ENCODE data around the gene FRMD4A. TPM values are rescaled to one million over a fixed set of nuclear protein-coding genes. Genes with fewer than 3 reads are reported as not detected.

Gene FRMD4A
- total RNA-seq, 1 experiment from 2014 or later = 1.1 TPM

DNA sequence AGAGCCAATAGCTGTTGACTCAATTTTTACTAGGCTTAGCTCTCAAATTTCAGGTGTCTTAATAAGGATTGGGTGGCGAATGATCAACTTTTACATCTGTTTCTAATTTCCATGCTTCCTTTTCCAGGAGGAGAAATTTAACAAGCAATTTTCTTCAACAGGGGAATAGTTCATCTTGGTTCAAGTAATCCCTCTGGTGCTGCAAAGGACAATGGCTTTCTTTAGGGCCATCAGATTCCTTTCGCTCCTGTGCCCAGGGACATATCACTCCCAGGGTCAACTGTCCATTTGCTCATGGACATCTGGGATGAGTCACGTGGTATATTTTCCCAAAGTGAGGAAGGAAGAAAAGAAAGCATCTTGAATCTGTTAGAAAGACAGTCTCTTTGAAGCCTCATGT, 313.3 kb downstream of the FRMD4A start:
- no peak for DNase-seq (ENCODE audit: low spot score)

DNA sequence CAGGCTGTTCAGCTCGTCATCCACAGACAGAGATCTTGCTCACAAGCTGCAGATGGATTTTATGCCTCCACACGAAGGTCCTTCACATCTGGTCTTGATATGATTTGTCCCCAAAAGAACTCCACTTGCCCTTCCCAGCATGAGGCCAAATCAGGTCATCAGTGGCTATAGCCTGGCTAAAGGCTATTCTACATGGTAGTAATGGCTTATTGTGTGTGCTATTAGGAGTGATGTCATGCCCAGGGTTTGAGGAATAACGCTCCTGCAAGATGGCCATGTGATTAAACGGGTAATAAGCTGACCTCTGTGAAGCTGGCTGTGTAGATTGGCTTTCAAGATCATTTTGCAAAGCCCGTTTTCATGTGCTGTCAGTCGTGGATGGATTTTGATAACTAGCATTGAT, 313.8 kb downstream of the FRMD4A start:
- no peak for DNase-seq (ENCODE audit: low spot score)

DNA sequence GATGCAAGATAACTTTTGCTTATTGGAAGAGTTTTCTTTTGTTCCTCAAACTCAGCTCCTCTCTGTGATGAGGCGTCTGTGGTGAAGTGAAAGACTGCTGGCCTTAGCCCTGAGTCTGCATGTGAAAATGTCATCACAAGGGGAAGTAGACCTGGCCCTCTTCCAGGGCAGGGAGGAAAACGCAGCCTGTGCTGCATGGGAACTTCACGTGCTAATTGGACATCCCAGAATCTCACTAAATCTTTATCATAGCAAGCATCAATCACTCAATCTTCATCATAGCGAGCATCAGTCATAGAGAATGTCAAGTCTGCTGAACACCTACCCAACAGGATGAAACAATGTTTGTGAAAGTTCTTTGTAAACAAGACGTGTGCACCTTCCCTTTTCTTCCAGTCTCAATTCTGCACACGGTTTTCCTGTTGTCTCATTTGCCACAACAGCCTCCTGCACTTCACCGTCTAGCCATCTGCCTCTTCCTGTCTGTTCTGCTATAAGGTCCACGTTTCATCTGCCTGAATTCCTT, 314.6 kb downstream of the FRMD4A start:
- no peak for DNase-seq (ENCODE audit: low spot score)

DNA sequence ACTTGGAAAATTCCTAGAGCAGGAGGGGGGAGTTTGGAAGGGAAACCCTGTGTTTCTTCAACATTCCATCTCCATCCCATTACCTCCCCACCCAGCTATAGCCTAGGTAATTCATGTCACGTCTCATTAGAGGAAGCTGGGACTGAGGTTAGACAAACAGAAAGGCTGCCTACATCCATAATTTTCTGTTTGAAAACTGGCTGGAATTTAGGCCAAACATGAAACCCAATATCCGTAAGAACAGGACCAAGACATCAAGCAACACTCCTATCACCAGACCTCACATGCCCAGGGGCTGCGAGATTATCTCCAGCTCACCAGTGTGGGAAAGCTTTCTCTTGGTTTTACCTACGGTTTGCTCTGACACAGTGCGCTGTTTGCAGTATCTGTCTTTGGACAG, 316.3 kb downstream of the FRMD4A start:
- no peak for DNase-seq (ENCODE audit: low spot score)

DNA sequence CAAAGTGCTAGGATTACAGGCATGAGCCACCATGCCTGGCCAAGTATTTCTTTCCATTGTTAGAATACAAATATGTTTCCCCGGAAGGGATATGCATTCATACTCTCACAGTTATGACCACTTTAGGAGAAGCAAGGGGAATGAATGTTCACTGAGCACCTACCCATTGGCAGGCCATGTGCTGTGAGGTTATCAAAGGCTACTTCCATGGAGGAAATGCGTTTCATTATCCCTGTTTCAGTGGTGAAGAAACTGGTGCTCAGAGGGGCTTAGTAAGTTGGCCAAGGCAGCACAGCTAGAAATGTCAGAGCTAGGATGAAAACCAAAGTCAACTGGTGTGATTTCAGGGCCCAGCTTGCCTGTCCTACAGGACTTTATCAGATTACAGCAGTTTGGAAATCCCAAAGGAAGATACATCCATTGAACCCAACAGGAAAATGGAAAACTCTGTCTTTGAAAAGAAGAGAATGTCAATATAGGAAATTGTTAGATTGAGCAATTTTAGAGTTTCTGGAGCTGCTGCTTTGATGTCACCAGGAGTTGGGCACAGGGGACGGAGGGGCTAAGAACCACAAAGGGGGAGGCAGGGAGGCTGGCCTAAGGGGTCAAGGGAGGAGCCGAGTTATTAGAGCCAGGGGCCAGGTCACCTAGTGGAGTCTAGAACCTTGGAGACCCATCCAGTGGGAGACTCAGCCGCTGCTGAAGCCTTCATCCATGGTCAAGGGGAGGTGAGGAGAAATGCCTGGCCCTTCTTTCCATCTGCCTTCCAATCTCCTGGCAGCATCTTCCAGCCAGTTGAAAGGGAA, 319.8 kb downstream of the FRMD4A start:
- no peak for DNase-seq (ENCODE audit: low spot score)

DNA sequence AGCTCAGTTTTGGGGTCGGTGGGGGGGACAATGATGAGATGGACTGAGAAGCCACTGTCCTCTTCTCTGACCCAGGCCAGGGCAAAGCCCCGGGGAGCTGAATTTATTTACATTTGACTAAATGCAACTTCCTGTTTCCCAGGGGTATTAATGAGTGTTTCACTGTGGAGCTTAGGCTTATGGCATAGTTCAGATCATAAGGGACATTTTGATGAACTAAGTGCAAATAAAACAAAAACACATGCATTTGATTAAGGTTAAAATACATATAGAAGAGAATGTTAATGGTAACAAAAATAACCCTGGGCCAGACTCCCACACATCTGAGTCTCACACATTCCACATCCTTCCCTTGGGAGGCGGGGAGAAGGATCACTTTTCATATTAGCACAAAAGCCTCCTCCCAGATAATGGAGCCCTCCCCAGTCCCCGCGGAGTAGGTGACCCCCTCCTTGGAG, 320.6 kb downstream of the FRMD4A start:
- peak; percentile 21 for DNase-seq (ENCODE audit: low spot score)

DNA sequence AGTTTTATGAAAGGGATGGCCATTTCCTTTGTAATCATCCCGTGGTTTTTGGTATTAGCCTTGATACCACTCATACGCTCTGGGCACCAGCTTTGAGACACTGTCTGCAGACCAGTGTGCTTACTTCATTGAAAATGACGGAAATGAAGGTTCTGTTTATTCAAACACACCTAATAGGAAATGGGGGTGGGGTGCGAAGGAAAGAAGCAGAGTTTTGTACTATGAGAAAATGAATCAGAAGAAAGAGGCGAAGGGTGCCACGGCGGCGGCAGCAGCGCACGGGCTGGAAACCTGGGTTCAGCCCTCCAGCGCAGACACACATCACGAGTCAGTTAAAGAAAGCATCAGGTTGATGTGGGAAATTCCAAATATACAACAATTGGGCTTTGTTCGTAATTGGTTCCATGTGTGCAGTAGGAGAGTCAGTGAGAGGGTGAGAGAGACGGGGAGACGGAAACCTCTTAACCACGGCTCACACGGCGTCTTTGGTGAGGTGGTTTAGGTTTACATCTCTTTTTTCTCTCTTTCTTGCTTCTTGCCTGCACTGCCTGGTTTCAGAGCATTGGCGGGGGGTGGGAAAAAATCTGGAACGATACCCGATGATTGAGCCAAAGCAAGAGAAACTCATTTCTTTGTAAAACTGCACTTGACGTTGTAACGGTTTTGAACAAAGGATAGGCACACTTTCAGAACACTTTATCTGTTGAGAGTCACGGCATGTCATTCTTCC, 321.2 kb downstream of the FRMD4A start:
- DNase-seq (ENCODE audit: low spot score) = peak; percentile 58

DNA sequence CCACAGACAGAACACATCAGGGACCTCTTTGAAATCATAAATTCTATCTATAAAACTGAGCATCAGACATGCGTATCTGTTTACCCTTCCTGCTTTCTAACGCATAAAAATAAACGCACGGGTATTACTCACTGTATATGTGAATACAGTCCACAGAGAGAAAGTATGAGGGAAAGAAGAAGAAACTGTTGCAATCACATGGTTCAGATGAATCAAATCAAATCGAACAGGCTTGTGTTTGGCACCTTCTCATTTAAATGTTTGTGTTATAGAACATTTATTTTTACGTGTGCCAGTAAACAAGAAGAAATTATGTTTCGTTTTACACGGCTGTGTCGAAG, 322.0 kb downstream of the FRMD4A start:
- no peak for DNase-seq (ENCODE audit: low spot score)

DNA sequence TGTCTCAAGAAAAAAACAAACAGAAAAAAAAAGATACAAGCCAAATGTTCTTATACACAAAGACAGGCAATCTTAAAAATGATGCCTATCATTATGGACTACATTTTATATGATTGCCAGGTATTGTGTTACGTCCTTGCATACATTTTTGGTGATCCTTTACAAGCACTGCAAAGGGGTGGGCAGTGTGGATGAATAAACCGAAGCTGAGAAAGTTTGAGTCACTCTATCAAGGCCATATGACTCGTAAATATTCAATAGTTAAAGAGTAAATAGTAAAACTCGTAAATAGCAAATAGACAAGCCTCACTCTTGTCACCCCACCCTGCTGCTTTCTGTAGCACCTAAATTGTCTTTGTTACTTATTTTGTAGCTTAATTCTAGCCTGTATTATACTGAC, 326.2 kb downstream of the FRMD4A start:
- no peak for DNase-seq (ENCODE audit: low spot score)

DNA sequence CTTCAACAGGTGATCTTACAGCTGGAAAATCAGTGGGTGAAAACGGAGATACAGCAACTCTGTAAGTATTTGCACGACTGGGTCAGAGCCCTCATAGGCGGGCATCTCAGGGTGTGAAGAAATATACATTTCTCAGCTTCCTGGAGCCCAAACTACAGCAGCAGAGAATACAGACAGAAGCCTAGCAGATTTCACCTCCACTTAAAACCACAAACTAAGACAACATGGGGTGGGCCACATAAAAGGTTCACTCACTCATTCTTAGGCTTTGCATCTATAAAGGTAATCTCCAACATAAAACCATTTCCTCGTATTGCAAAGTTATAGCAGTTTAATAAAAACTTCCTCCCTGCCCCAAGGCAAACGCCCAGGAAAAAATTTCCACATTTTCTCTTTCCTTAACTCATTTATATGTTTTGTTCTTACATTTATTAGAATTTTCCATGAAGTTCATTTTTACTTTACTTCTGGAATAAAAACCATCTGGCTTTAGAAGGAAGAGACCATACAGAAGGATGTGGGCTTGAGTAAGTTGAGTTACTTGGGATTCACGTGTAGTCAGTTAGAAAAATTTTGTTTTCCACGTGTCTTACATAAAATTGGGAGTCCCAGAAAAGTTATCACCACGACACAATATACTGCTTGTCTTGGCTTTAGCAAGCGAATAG, 327.1 kb downstream of the FRMD4A start:
- DNase-seq (ENCODE audit: low spot score) = no peak

DNA sequence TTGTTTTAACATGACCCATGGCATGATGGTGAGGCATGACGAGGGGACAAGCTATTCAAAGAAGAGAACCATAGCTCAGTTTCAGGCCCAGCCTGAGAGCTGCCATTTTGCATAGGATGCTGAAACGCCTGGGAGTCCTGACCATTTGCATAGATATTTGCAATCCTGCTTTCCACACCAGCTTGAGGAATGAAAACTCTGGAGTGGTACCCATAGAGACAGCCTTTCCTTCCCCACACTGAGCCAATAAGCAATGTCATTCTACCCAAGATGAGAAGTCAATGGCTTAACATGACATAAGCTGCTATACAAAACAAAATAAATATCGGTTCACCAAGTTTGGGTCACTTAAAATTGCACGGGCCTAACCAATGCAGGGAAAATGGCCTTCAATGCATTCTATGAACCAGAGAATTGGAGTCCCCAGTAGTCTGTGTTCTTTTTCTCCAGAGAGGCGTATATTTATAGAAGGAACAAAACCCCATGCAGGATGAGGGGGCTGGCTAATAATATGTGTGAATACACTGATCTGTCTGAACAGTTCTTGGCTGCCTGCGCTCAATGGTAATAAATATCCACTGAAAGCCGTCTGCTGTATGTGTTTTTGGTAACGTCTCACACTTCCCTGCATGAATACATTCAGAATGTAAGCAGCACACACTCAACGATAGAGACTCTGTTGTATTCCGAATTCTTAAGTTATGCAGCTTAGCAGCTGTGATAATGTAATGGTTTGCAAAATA, 329.3 kb downstream of the FRMD4A start:
- DNase-seq (ENCODE audit: low spot score) = no peak

DNA sequence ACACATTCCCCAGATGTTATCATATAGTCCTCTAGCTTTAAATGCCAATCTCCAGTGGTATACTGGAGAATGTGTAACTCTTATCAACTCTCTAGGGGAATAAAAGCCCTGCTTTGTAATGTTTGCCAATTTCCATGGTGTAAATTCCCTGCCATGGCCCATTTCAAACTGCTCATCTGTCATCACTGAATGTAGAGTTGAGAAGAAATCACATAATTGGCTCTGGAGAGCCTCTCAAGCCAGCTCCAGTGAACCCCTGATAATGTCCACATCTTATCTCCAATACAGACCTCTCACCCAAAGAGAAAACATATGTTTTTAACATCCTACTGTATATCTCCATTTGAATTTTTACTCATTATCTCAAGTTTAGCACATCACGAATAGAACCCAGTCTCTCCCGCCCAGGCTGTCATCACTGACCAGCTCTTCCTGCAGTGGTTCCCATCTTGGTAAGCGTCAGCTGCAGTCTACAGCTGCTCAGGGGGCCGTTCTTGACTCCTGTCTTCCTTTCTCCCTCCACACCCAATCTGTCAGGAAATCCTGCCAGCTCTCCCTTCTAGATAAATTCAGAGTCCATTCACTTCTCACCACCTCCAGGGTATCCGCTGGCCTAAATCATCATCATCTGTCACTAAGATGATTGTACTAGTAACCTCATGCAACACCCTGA, 332.4 kb downstream of the FRMD4A start:
- no peak for DNase-seq (ENCODE audit: low spot score)

DNA sequence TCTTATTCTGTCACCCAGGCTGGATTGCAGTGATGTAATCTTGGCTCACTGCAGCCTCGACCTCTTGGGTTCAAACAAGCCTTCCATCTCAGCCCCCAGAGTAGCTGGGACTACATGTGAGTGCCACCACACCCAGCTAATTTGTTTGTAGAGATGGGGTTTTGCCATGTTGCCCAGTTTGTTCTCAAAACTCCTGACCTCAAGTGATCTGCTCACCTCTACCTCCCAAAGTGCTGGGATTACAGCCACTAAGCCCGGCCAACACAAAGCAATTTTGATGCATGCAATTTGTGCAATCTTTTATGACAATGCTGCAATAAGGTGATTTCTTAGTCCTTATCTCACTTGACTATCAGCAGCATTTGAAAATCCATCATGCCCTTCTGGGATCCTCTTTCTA, 333.1 kb downstream of the FRMD4A start:
- no peak for DNase-seq (ENCODE audit: low spot score)

DNA sequence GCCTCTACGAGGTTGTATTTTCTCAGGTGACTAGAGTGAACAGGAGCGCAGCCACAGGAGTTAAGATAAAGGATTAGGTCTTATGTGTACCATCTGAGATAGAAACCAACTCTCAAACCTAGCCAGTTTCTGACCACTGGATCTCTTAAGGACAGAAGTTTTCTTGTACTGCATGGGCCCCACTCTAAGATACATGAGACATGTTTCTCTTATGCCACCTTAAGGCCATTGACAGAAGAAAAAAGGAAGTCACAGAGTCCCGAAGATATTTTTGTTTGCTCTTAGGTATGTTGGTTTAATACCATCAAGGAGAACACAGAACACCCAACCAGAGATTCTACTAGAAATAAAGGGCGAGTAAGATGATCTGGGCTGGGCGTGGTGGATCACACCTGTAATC, 335.8 kb downstream of the FRMD4A start:
- DNase-seq (ENCODE audit: low spot score) = no peak

DNA sequence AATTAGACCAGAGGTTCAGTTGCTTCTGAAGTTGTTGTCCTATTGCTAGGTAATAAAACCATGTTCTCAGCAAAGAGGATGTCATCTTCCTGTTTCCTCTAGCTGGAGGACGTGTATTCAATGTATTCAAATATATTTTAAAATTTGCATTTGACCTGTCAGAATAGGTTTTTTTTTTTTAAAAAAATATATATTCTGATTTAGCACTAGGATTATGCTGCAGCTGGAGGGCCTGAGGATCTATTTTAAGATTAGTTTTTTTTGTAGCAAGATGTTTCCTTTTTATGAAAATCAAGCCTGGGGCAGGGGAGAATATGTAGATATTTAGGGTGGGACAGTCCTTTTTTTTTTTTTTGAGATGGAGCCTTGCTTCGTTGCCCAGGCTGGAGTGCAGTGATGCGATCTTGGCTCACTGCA, 337.0 kb downstream of the FRMD4A start:
- DNase-seq (ENCODE audit: low spot score) = no peak

DNA sequence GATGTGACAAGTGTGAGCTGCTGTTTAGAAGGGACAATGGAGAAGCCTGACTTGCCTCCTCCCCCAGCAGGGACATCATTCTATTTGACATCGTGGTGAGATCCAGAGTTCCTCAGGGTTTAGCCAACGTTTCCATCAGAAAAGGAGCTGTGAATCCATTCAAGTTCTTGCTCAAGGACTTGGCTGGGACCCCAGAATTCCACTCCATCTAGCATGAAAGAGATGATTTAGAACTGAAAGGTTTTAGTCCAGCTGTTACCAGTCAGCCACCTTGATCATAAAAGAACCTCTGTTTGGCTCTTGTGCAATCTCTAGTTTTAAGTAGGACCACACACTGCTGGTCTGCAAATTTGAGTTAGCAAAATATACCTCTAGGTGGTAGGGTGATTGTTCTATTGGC, 337.6 kb downstream of the FRMD4A start:
- peak; percentile 31 for DNase-seq (ENCODE audit: low spot score)

DNA sequence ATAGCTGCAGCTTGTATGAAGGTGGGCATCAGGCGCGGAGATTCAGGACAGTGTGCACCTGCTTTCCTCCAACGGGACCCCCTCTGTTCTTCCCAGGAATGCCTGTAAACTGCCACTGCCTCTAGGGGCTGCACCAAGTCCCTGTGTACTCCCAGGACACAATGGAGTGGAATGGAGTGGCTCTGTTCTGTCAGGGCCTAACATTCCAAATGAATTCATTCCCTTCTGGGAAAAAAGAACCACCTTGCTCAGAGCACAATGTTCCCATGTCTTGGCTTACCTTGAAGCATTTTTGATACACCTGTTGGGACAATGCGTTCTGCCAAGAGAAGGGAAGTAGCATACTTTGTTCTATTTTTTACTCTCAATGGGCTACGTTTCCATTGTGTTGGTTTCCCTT, 339.4 kb downstream of the FRMD4A start:
- DNase-seq (ENCODE audit: low spot score) = no peak

DNA sequence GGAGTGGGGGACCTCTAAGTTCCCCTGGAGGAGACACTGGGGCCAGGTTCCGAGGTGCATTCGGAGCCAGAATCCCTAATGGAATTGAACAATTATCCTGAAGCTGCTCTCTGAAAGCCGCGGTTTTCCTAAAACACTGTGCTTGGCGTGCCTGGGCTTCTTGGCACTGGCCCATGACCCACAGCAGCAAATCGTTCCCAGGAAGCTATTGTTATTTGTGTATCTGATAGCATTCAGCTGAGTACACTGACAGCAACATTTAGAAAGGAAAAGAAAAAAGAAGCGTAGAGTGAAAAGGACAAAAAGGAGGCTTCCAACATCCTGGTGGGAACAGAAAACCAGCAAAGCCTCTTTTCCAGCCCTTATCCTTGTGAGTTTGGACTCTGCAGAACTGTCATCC, 339.8 kb downstream of the FRMD4A start:
- DNase-seq (ENCODE audit: low spot score) = no peak

DNA sequence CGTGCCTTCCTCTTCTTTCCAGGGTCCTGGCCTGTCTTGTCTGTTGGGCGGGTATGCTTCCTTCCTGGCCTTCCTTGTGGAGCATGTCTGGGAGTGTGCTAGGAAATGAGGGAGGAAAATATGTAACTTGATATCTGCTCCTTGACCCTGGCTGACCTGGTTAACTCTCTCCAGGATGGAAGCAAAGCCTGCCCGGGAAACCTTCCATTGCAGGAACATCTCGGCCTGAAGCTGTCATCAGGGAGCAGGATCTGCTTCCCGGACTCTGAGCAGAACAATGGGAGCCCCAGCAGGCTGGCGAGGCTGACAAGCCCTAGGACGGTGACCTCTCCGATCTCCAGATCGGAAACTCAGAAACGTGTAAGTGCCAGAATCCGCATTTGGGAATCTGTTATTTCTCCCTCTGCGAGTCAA, 340.3 kb downstream of the FRMD4A start:
- no peak for DNase-seq (ENCODE audit: low spot score)

DNA sequence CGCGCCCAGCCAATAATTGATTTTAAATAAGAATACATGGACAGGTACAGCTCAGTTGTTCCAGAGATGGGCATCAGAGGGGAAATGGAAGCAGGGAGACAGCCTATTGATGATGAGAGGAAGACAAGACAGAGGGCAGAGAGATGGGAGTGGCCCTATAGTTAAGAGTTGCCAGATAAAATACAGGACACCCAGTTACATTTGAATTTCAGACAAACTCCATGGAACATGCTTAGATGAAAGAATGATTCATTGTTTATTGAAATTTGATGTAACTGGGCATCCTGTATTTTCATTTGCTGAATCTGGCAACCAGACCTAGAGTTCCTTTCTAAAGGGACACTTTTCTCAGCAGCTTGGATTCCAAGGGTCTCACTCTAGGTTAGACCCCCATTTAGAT, 341.1 kb downstream of the FRMD4A start:
- no peak for DNase-seq (ENCODE audit: low spot score)

DNA sequence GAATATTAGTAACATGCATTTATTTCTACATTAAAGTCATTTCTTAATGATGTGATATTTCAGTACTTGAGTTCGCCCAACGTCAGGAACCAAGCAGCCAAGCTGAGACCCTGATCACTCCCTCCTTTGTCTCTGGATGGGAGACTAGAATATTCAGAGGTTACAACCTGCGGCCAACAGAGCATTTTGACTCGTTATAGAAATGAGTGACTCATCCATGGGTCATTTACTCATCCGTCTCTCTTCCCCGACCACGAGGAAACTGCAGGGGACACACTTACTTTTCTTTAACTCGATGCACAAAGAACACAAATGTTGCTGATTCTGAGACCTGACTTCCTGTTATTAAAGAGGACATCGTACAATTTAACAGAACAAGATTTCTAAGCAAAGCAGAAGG, 343.3 kb downstream of the FRMD4A start:
- peak; percentile 42 for DNase-seq (ENCODE audit: low spot score)

Measured in H4 (cell line).